GM12801 (cell line): Measurements from ENCODE around the gene MCU.

Experiments used
- CTCF ChIP-seq: IDR thresholded peaks from one replicate; pipeline ENCODE4 v1.5.1; 2011; ENCODE audit warnings: control low read depth; ENCODE audit not compliant: insufficient read length; ENCODE audit errors: extremely low read depth

MCU gene

GRCh38 chr10:72697716-72698115 is 5.8 kb downstream of the MCU start:
- no peak for TF ChIP-seq CTCF

GRCh38 chr10:72702868-72703581 is 11.1 kb downstream of the MCU start:
- TF ChIP-seq CTCF, result no peak

- TF ChIP-seq CTCF, result no peak
These were observed 12.2 kb downstream of the MCU start for GRCh38 chr10:72704117-72704516.

GRCh38 chr10:72709041-72709440 is 17.1 kb downstream of the MCU start:
- TF ChIP-seq CTCF, result no peak

GRCh38 chr10:72712136-72712535 is 20.2 kb downstream of the MCU start:
- TF ChIP-seq CTCF, result no peak

GRCh38 chr10:72719941-72720592 is 28.1 kb downstream of the MCU start:
- no peak for TF ChIP-seq CTCF

GRCh38 chr10:72720814-72721660 is 29.1 kb downstream of the MCU start:
- no peak for TF ChIP-seq CTCF
